ENCODE data around the gene SHISAL2B. TPM values are rescaled to one million over a fixed set of nuclear protein-coding genes. Genes with fewer than 3 reads are reported as not detected.

The SHISAL2B gene
- total RNA-seq, 2 experiments from 2014 or later: not detected

Other genes with a start within 250 kb of the SHISAL2B start
- not detected for gene RGS7BP, start 184.5 kb upstream of the SHISAL2B start, total RNA-seq
- 10 to 100 TPM; 25.2 to 28.8 TPM for gene SREK1IP1, start 78.2 kb downstream of the SHISAL2B start, total RNA-seq
- gene CWC27, start 78.4 kb downstream of the SHISAL2B start, total RNA-seq: 10 to 100 TPM; 24.2 to 27.0 TPM